EL (cell line): ENCODE measurements around the gene CTNNA1.

Experiments used
- DNase-seq: peaks from one replicate; pipeline ENCODE4 v3.0.0-alpha.2; 2016

CTNNA1 gene

GRCh38 chr5:138905541-138905940 lies 152.3 kb downstream of the CTNNA1 start:
- DNase-seq: peak; percentile 87

- no peak for DNase-seq
These were observed 156.5 kb downstream of the CTNNA1 start for GRCh38 chr5:138909734-138910133.

GRCh38 chr5:138910546-138911185 lies 157.4 kb downstream of the CTNNA1 start:
- peak; percentile 40 for DNase-seq

- DNase-seq: peak; percentile 31
These were observed 158.2 kb downstream of the CTNNA1 start for GRCh38 chr5:138911441-138911840.

GRCh38 chr5:138912093-138912492 lies 158.9 kb downstream of the CTNNA1 start:
- DNase-seq: no peak

GRCh38 chr5:138913773-138914172 lies 160.5 kb downstream of the CTNNA1 start:
- DNase-seq: no peak

- no peak for DNase-seq
These were observed 161.1 kb downstream of the CTNNA1 start for GRCh38 chr5:138914338-138914737.

- no peak for DNase-seq
These were observed 165.5 kb downstream of the CTNNA1 start for GRCh38 chr5:138918686-138919085.

GRCh38 chr5:138920181-138920580 lies 167.0 kb downstream of the CTNNA1 start:
- no peak for DNase-seq

- DNase-seq: peak; percentile 26
These were observed 168.1 kb downstream of the CTNNA1 start for GRCh38 chr5:138921362-138921761.

- no peak for DNase-seq
These were observed 169.3 kb downstream of the CTNNA1 start for GRCh38 chr5:138922494-138922893.

- no peak for DNase-seq
These were observed 171.9 kb downstream of the CTNNA1 start for GRCh38 chr5:138925090-138925635.

- no peak for DNase-seq
These were observed 173.0 kb downstream of the CTNNA1 start for GRCh38 chr5:138926257-138926656.

GRCh38 chr5:138926688-138927448 lies 173.6 kb downstream of the CTNNA1 start:
- DNase-seq: no peak

- no peak for DNase-seq
These were observed 174.3 kb downstream of the CTNNA1 start for GRCh38 chr5:138927544-138927943.

GRCh38 chr5:138927979-138928378 lies 174.8 kb downstream of the CTNNA1 start:
- no peak for DNase-seq

GRCh38 chr5:138929571-138929955 lies 176.3 kb downstream of the CTNNA1 start:
- no peak for DNase-seq

GRCh38 chr5:138930371-138931097 lies 177.3 kb downstream of the CTNNA1 start:
- no peak for DNase-seq

- no peak for DNase-seq
These were observed 179.1 kb downstream of the CTNNA1 start for GRCh38 chr5:138932171-138932810.

- no peak for DNase-seq
These were observed 180.5 kb downstream of the CTNNA1 start for GRCh38 chr5:138933522-138934290.

- DNase-seq: no peak
These were observed 181.7 kb downstream of the CTNNA1 start for GRCh38 chr5:138934971-138935370.

- no peak for DNase-seq
These were observed 182.2 kb downstream of the CTNNA1 start for GRCh38 chr5:138935466-138935865.
